Esophagus muscularis mucosa (tissue), 4 donors: ENCODE results near the gene TMEFF2. TPM values are rescaled to one million over a fixed set of nuclear protein-coding genes. Genes with fewer than 3 reads are reported as not detected.

Source experiments
- DNase-seq: peaks from one replicate; pipeline ENCODE4 v3.0.0-alpha.2; 2017; ENCODE audit errors: extremely low spot score
- H3K27ac ChIP-seq, 4 donors: fragments of 200-600 bp; sonication (generic); replicated peaks in 1 of 4; 1 replicate in 3 of 4; 2 replicates in 1 of 4; pipeline ENCODE4 v1.5.1; 2016 to 2019; ENCODE audit warnings: mild to moderate bottlenecking in 1 of 4
- H3K27me3 ChIP-seq, 4 donors: fragments of 200-600 bp; sonication (generic); one replicate each; pipeline versions ENCODE4 v1.5.1 to v1.6.0; 2016 to 2019
- H3K36me3 ChIP-seq, 4 donors: fragments of 200-600 bp; sonication (generic); one replicate each; pipeline ENCODE4 v1.5.1; 2016 to 2019
- H3K4me1 ChIP-seq, 4 donors: fragments of 200-600 bp; sonication (generic); one replicate each; pipeline ENCODE4 v1.5.1; 2016 to 2019
- H3K4me3 ChIP-seq, 4 donors: fragments of 200-600 bp; sonication (generic); 1 replicate in 2 of 4; 2 replicates in 2 of 4; pipeline ENCODE4 v1.5.1; 2016 to 2019; ENCODE audit warnings: mild to moderate bottlenecking in 4 of 4, moderate library complexity in 1 of 4
- H3K9me3 ChIP-seq, 4 donors: fragments of 200-600 bp; sonication (generic); 1 replicate in 3 of 4; 2 replicates in 1 of 4; pipeline ENCODE4 v1.5.1; 2016 to 2019
- EP300 ChIP-seq: sonication (generic); formaldehyde crosslinking; IDR thresholded peaks from one replicate; pipeline ENCODE4 v1.6.1; 2017; ENCODE audit warnings: antibody characterized with exemption
- POLR2A ChIP-seq: fragments of 450-650 bp; IDR thresholded peaks from one replicate; pipeline ENCODE4 v1.6.1; 2017; ENCODE audit warnings: antibody characterized with exemption, moderate library complexity, mild to moderate bottlenecking, low read depth
- POLR2AphosphoS5 ChIP-seq, 2 donors: sonication (generic); formaldehyde crosslinking; IDR thresholded peaks; one replicate each; pipeline ENCODE4 v1.6.1; 2017; ENCODE audit warnings: antibody characterized with exemption in 2 of 2
- WGBS: methylation state at CpG from one replicate; pipeline ENCODE4 v1.1.5; 2018; 5-methylcytosine and 5-hydroxymethylcytosine counted together
- intact Hi-C: fragments of 100-400 bp; cut with DNase I; formaldehyde crosslinking; loops from one replicate; pipeline ENCODE4 v1.15.1; 2023
- total RNA-seq, 4 donors: library from RNA; depleted of rRNA; stranded (reverse); fragments of >200 nt; gene quantifications; one replicate each; pipeline versions ENCODE4 v1.1.0 to v1.2.1, GENCODE V29; 2016
- TF ChIP-seq, protein P1 (sequence below), 3 experiments: fragments of 200-600 bp in 2 of 3; fragments of 450-650 bp in 1 of 3; sonication (generic) in 2 of 3; IDR thresholded peaks; one replicate each; pipeline ENCODE4 v1.5.1; 2017 to 2019; ENCODE audit warnings: antibody characterized with exemption in 3 of 3, mild to moderate bottlenecking in 2 of 3, moderate library complexity in 1 of 3

TMEFF2 gene
- total RNA-seq, 4 donors from 2014 or later: 0.42 to 1.7 (median 0.55) TPM

- 96% methylated on average over 2 of the region's 2 CpGs for WGBS
- no peak overlapping the region for H3K4me3 ChIP-seq
- DNase-seq: no peak
- H3K36me3 ChIP-seq: no peaks in the 10 kb centered on the region
- H3K27ac ChIP-seq: no peak overlapping the region
- H3K9me3 ChIP-seq: no peaks in the 10 kb centered on the region
- no peaks in the 10 kb centered on the region for H3K27me3 ChIP-seq
- H3K4me1 ChIP-seq: peaks cover 0 to 5% (median 0%) of the 10 kb centered on the region in 4 donors
- no peak for TF ChIP-seq POLR2A
- TF ChIP-seq POLR2AphosphoS5 (IDR thresholded peaks at IDR 0.05): no peak
- TF ChIP-seq, protein P1, sequence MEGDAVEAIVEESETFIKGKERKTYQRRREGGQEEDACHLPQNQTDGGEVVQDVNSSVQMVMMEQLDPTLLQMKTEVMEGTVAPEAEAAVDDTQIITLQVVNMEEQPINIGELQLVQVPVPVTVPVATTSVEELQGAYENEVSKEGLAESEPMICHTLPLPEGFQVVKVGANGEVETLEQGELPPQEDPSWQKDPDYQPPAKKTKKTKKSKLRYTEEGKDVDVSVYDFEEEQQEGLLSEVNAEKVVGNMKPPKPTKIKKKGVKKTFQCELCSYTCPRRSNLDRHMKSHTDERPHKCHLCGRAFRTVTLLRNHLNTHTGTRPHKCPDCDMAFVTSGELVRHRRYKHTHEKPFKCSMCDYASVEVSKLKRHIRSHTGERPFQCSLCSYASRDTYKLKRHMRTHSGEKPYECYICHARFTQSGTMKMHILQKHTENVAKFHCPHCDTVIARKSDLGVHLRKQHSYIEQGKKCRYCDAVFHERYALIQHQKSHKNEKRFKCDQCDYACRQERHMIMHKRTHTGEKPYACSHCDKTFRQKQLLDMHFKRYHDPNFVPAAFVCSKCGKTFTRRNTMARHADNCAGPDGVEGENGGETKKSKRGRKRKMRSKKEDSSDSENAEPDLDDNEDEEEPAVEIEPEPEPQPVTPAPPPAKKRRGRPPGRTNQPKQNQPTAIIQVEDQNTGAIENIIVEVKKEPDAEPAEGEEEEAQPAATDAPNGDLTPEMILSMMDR (IDR thresholded peaks at IDR 0.05): no peak
- intact Hi-C loops: no loop called here
Observed at GRCh38 chr2:192047315-192048107, 147.2 kb downstream of the TMEFF2 start.

GRCh38 chr2:192044496-192044895 lies 150.2 kb downstream of the TMEFF2 start:
- DNase-seq: no peak
- intact Hi-C loops: no loop called here
- H3K9me3 ChIP-seq: no peaks in the 10 kb centered on the region
- H3K27ac ChIP-seq: no peak overlapping the region
- 94% methylated on average over 2 of the region's 2 CpGs for WGBS
- TF ChIP-seq POLR2A: no peak
- no peak for TF ChIP-seq EP300
- TF ChIP-seq POLR2AphosphoS5 (IDR thresholded peaks at IDR 0.05): no peak
- TF ChIP-seq, protein P1 (IDR thresholded peaks at IDR 0.05): no peak
- no peak overlapping the region for H3K4me3 ChIP-seq
- no peaks in the 10 kb centered on the region for H3K27me3 ChIP-seq
- H3K4me1 ChIP-seq: no peaks in the 10 kb centered on the region
- no peaks in the 10 kb centered on the region for H3K36me3 ChIP-seq

DNA sequence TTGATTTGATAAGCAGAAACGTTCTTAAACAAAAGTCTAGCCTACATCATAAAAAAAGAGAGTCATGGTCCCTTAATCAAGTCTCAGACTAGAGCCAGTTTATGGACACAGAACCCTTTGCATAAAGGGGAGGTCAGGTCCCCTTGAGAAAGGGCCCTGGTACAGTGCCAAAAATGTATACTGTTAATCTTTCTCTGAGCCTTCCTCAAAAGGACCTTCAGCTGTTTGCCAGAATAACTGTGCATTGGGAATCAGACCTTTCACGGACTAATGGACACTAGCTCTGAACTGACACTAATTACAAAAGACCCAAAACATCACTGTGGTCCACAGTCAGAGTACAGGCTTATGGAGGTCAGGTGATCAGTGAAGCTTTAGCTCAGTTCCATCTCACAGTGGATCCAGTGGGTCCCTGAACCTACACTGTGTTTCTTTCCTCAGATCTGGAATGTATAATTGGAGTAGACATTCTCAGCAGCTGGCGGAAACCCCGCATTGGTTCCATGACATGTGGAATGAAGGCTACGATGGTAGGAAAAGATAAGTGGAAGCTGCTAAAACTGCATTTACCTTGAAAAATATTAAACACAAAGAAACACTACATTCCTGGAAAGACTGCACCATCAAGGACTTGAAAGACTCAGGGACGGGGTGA lies 151.4 kb downstream of the TMEFF2 start:
- no peaks in the 10 kb centered on the region for H3K4me1 ChIP-seq
- 91% methylated on average over 6 of the region's 6 CpGs for WGBS
- H3K27me3 ChIP-seq: no peaks in the 10 kb centered on the region
- H3K9me3 ChIP-seq: no peaks in the 10 kb centered on the region
- H3K4me3 ChIP-seq: no peak overlapping the region
- DNase-seq: no peak
- intact Hi-C loops: no loop called here
- no peaks in the 10 kb centered on the region for H3K36me3 ChIP-seq
- TF ChIP-seq POLR2A (no peak), POLR2AphosphoS5 (IDR thresholded peaks at IDR 0.05) (no peak), EP300 (no peak)
- TF ChIP-seq, protein P1 (IDR thresholded peaks at IDR 0.05): no peak
- no peak overlapping the region for H3K27ac ChIP-seq

DNA sequence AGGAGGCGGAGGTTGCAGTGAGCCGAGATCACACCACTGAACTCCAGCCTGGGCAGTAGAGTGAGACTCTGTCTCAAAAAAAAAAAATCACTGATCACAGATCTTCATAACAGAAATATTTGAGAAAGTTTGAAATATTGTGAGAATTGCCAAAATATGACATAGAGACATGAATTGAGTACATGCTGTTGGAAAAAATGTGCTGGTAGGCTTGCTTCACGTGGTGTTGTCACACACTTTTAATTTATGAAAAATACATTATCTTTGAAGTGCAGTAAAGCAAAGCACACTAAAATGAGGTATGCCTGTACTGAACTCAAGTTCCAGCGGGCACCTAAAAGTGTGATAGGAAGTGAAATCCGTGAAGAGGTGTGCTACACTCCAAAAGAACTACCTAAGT lies 152.6 kb downstream of the TMEFF2 start:
- no peaks in the 10 kb centered on the region for H3K9me3 ChIP-seq
- WGBS: 94% methylated on average over 5 of the region's 5 CpGs
- H3K27me3 ChIP-seq: no peaks in the 10 kb centered on the region
- no peaks in the 10 kb centered on the region for H3K36me3 ChIP-seq
- DNase-seq: no peak
- H3K4me1 ChIP-seq: no peaks in the 10 kb centered on the region
- no peak overlapping the region for H3K4me3 ChIP-seq
- TF ChIP-seq POLR2AphosphoS5 (IDR thresholded peaks at IDR 0.05) (no peak), EP300 (no peak), POLR2A (no peak)
- TF ChIP-seq, protein P1 (IDR thresholded peaks at IDR 0.05): no peak
- intact Hi-C loops: no loop called here
- H3K27ac ChIP-seq: no peak overlapping the region
